GM18520 (cell line): Measurements from ENCODE around the gene PRKCA.
"Not testable (repeated sequence)": the region's sequence is repeated elsewhere in the genome, so short reads cannot be mapped to it uniquely, and the experiment has no call there.

Source experiments
- ATAC-seq: cut with Tn5 transposase; IDR thresholded peaks from one replicate; pipeline ENCODE4 v1.9.1; 2021; ENCODE audit not compliant: unreplicated experiment

The PRKCA gene

DNA sequence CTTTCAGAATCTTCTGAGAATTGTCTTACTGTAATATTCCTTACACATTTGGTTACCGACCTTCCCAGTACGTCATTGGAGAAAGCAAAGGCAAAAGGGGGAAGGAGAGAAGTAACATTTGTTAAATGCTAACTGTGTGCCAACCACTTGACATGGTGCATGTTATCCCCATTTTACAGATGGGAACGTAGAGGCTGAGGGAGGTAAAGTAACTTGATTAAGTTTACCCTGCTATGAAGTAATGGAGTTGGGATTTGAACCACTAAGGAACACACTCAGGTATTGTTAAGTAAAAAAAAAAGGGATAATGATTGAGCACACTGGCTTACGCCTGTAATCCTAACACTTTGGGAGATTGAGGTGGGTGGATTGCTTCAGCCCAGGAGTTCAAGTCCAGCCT, 156.4 kb downstream of the PRKCA start:
- no peak for ATAC-seq

- ATAC-seq: no peak
Measured at GRCh38 chr17:66459811-66460270, 157.4 kb downstream of the PRKCA start.

- no peak for ATAC-seq
Measured at GRCh38 chr17:66460558-66460957, 158.1 kb downstream of the PRKCA start.

DNA sequence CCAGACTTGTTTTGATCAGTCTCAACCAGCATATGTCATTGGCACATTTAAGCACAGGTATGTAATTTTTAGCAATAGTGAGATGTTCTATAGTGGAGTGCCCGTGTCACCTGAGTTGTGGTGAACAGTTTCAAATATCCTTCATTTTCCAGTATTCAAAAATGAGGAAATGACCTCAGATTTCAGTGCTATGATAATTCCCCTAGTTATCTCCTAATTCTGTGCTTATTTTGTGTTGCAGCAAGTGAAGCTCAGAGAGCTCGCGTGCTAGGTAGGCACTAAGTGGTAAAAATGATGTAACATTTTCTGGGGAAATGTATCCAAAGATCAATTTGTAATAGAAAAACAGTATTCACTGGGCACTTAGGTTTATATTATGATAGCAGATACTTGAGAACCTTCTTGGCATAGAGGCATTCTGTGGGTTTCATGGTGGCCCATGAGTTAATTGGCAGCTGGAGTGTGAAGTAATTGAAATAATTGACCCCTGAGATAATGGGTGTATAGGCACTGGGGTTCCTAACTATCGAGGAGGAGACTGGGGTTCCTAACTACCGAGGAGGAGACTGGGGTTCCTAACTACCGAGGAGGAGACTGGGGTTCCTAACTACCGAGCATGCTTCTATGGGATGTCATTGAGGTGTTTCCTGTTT, 159.1 kb downstream of the PRKCA start:
- ATAC-seq: no peak

GRCh38 chr17:66462010-66462409, 159.6 kb downstream of the PRKCA start:
- no peak for ATAC-seq

GRCh38 chr17:66464921-66465320, 162.5 kb downstream of the PRKCA start:
- no peak for ATAC-seq

DNA sequence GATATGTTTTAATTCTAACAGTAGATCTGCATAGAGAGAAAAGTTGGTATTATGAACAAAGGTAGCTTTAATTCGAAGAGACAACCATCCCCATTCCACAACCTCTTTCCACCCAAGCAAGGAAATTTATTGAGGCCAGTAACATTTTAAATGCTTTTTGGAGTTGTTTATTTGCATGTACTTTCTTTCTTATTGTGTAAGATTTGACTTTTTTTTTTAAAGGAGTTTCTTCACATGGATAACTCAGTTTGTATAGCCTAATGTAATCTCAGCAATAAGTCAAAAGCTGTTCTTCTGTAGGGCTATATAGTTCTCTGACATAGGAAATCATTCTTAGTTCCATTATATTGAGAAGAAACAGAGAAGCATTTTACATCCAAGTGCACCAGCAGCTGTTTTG, 163.3 kb downstream of the PRKCA start:
- ATAC-seq: no peak

DNA sequence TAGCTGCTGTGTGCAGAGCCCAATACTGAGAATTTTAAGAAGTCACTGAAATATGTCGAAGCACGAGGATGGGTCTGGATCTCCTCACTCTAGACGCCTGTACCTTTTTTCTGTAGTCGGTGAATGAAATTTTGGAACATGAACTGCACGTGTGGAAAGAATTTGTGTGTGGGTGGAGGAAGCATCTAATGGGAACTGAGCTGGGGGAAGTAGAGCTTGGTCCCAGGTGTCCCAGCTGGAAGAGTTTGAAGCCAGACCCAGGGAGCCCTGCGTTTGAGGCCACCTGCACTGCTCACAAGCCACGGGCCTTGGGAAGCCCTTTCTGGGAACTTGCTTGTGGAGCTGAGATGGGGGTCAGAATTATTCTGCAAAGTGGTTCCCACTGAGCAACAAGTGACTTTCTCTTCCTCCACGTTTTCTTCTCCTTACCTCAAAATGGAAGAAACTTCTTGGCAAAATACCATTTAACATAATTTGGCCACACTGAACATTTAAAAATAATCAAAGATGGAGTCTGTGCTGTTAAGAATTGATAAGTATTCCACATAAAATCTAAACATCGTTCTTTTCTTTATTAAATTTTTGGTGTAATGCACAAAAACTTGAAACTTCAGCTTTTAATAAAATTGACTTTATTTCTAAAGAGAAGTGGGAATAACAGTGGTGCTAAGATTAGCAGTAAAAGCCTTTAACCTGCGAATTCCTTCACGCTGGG, 163.8 kb downstream of the PRKCA start:
- no peak for ATAC-seq

DNA sequence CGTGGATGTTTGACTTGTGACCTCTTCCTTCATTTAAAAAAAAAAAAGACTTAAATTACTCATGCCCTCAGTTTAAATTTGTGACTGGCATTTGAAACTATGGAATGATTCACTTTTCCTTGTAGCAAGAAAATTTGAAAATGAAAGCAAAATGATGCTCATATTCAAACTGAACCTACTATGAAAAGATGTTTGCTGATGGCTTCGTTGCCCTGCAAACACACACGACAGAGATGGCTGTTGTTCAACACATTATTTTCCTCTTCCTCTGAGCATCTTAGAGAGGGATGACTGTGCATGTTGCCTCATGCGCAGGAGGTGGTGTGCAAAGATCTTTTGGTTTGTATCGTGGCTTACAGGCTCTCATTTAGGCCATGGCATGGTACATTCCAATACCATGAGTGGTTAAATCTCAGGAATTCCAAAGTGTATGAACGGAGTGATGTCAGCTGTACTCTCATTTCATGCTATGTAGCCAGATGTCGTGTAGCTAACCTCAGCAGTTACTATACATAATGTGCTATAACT, 164.5 kb downstream of the PRKCA start:
- no peak for ATAC-seq

- ATAC-seq: no peak
Measured at GRCh38 chr17:66467766-66468165, 165.4 kb downstream of the PRKCA start.

DNA sequence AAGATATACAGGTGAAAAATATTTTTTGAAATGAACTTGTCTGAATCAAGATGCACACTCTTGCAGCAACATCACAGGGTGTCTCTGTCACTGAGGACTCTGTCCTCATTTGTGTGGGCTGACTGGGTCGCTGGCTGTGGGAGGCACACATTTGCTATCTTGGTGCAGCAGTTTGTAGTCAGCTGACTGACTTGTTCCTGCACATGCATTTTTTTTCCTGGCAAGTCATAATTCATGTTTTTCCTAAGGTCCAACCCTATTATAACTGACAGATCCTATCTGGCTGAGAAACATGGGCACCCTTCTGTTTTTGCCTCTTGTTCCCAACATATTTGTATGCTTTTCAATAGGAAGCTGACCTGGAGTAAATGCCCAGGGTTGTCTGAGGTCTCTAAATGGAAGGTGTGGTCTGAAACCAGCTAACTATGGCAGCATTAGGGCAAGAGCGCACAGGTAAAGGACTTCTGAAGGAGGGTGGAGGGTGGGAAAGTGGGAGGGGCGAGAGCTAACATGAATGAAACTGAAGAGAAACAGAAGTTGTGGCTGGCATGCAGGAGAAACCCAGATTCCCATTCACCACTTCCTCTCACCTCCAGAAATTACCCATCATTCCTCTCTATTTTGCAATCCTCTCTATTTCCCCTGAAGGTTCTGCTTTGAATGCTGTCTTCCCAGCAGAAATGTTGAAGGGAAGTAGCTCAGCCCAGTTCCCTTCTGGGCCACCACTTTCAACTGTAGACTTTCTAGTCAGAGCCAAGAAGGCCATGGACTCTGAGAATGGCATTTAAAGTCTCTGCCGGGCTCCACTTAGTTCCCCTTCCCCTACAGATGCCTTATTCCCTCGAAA, 166.1 kb downstream of the PRKCA start:
- ATAC-seq: no peak

DNA sequence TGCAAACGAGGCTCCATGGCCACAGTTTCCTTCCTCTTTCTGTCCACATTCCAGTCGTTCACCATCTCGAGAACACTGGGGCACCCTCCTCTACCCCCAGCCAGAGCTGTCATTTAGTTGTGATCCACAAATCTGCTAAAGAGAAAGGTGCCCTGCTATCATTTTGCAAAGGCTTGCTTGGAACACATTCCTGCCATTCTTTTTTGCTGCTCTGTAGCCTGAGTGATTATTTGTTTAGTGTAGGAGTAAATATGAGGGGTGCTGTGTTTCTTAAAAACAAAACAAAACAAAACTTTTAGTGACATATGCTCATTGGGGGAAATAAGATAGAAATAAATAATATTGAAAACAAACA, 166.7 kb downstream of the PRKCA start:
- no peak for ATAC-seq

- ATAC-seq: no peak
Measured at GRCh38 chr17:66469461-66469860, 167.0 kb downstream of the PRKCA start.

DNA sequence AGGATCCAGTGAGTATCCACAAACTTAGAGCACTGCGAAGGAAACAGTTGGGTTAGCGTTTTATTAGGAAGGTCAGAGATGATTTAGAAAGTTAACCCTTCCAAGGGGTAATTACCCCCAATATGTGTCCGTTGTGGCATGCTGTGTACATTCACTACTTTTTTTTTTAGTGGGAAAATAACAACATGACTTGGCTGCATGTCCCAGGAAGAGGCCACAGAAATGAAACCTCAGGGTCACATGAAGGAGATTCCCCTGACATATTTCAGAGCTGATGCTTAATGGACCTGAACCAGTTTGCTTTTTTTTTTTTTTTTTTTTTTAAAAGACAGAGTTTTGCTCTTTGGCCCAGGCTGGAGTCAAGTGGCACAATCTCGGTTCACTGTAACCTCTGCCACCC, 167.5 kb downstream of the PRKCA start:
- ATAC-seq: no peak

DNA sequence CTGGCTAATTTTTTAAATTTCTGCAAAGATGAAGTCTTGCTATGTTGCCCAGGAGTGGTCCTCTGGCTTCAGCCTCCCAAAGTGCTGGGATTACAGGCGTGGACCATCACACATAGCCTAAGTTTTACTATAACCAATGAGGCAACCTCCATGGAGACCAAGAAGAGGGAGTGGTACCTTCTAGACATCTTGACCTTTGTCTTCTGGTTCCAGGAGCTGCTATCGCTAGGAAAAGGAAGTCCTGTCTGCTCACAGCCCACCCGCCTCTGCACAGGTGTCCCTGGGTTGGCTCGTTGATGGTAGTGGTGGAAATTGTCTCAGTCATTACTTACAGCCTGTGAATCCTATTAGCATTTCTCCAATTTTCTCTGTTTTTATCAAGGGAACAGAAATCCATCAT, 169.7 kb downstream of the PRKCA start:
- ATAC-seq: no peak

GRCh38 chr17:66474258-66474657, 171.8 kb downstream of the PRKCA start:
- ATAC-seq: no peak

DNA sequence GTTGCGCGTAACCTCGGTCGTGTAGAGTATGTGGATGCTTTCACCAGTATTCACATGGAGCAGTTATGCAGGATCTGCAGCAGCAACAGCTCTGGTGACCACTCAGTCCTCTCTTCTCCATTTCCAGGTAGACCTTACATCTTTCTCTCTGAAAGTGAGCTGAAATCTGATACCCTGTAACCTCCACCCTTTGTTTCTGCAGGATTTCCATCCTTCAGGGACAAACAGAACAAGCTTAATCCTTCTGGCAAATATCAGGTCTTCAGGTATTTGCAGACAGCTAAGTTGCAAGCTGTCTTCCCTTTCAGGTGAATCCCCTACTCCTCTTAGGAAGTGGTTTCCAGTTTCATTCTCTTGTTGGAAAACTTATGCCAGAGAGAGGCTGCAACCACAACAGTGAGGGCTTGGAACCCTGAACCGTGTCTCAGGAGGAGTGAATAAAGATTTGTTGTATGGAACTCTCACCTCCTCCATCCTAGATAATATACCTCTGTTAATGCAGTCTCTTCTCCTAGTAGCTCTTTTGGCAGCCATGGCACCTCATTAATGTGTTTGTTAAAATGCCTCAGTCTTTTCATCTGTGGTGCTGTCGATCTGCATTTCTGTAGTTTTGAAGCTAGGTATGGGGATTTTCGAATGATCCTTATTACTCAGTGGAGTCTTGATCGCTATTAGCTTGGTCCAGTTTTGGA, 172.5 kb downstream of the PRKCA start:
- no peak for ATAC-seq

- no peak for ATAC-seq
Measured at GRCh38 chr17:66476014-66476413, 173.6 kb downstream of the PRKCA start.

DNA sequence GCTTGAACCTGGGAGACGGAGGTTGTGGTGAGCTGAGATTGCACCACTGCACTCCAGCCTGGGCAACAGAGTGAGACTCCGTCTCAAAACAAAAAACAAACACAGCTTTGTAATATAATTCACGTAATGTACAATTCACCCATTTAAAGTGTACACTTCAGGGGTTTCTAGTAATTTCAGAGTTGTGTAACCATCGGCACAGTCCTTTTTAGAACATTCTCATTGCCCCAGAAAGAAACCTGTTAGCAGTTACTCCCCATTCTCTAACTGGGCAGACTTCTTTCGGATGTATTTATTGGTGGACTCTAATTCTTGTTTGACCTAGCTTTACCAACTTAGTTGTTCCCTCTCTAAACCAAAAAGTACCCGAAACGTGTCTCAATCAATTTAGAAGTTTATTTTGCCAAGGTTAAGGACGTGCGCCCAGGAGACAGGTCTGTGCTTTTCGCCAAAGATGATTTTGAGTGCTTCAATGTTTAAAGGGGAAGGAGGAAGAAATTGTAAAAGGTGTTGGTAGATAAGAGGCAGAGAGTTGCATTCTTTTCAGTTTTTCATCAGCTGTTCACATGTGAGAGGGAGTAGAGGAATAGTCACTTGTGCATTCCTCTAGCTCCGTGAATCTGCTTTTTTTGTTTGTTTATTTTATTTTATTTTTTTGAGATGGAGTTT, 175.3 kb downstream of the PRKCA start:
- ATAC-seq: no peak

GRCh38 chr17:66479230-66479889, 176.9 kb downstream of the PRKCA start:
- ATAC-seq: not testable (repeated sequence)
